ENCODE measurements around the gene SACM1L.
"Not testable (repeated sequence)": the region's sequence is repeated elsewhere in the genome, so short reads cannot be mapped to it uniquely, and the experiment has no call there.

SACM1L gene

GRCh38 chr3:45746165-45746776 is 57.1 kb downstream of the SACM1L start:
- DNase-seq: no peak

- no peak for DNase-seq
Measured at GRCh38 chr3:45746777-45747622, 57.8 kb downstream of the SACM1L start.

GRCh38 chr3:45748068-45748467 is 58.9 kb downstream of the SACM1L start:
- DNase-seq: no peak

GRCh38 chr3:45749036-45749600 is 59.9 kb downstream of the SACM1L start:
- not testable (repeated sequence) for DNase-seq

- DNase-seq: no peak
Measured at GRCh38 chr3:45749880-45750279, 60.7 kb downstream of the SACM1L start.

GRCh38 chr3:45751537-45752242 is 62.5 kb downstream of the SACM1L start:
- DNase-seq: no peak

- DNase-seq: no peak
Measured at GRCh38 chr3:45753095-45753494, 63.9 kb downstream of the SACM1L start.

- no peak for DNase-seq
Measured at GRCh38 chr3:45754461-45754860, 65.3 kb downstream of the SACM1L start.

GRCh38 chr3:45756055-45756454 is 66.9 kb downstream of the SACM1L start:
- DNase-seq: no peak

- not testable (repeated sequence) for DNase-seq
Measured at GRCh38 chr3:45757141-45757540, 67.9 kb downstream of the SACM1L start.

- DNase-seq: no peak
Measured at GRCh38 chr3:45758871-45759270, 69.7 kb downstream of the SACM1L start.

GRCh38 chr3:45759851-45760250 is 70.7 kb downstream of the SACM1L start:
- DNase-seq: no peak

- DNase-seq: peak; percentile 44 to 67
Measured at GRCh38 chr3:45760878-45761711, 71.9 kb downstream of the SACM1L start.

GRCh38 chr3:45761831-45762230 is 72.6 kb downstream of the SACM1L start:
- DNase-seq: no peak

GRCh38 chr3:45762647-45763302 is 73.6 kb downstream of the SACM1L start:
- DNase-seq: no peak

GRCh38 chr3:45763303-45763675 is 74.1 kb downstream of the SACM1L start:
- no peak for DNase-seq

GRCh38 chr3:45765266-45765851 is 76.2 kb downstream of the SACM1L start:
- no peak for DNase-seq

GRCh38 chr3:45765958-45766357 is 76.8 kb downstream of the SACM1L start:
- DNase-seq: no peak

GRCh38 chr3:45771166-45771775 is 82.1 kb downstream of the SACM1L start:
- no peak for DNase-seq

- DNase-seq: no peak
Measured at GRCh38 chr3:45771831-45772230, 82.6 kb downstream of the SACM1L start.

Data from AML-193 (cell line).